DND-41 (cell line): Measurements from ENCODE around the gene SMARCD1.

Source experiments
- CTCF ChIP-seq: IDR thresholded peaks from 2 replicates; pipeline ENCODE4 v1.5.1; 2012; ENCODE audit warnings: borderline replicate concordance, low read length, moderate library complexity, mild to moderate bottlenecking; ENCODE audit not compliant: poor library complexity, severe bottlenecking; ENCODE audit errors: extremely low read depth
- EZH2 ChIP-seq: IDR thresholded peaks from 3 replicates; pipeline ENCODE4 v1.6.1; 2012; ENCODE audit warnings: borderline replicate concordance, low read depth, mild to moderate bottlenecking, moderate library complexity, low read length, inconsistent platforms; ENCODE audit not compliant: severe bottlenecking

GRCh38 chr12:50086148-50086547 is 1.0 kb downstream of the SMARCD1 start:
- TF ChIP-seq CTCF (no peak), EZH2 (no peak)
